HG02610 (cell line): ENCODE results near the gene KHSRP.
"Not testable (repeated sequence)": the region's sequence is repeated elsewhere in the genome, so short reads cannot be mapped to it uniquely, and the experiment has no call there.

ENCODE experiments used
- ATAC-seq: cut with Tn5 transposase; IDR thresholded peaks from one replicate; pipeline ENCODE4 v1.9.1; 2021; ENCODE audit warnings: mild to moderate bottlenecking, moderate library complexity; ENCODE audit not compliant: unreplicated experiment

KHSRP gene

GRCh38 chr19:6418562-6418932 lies 6.1 kb downstream of the KHSRP start:
- no peak for ATAC-seq

- ATAC-seq: no peak
Measured at GRCh38 chr19:6417713-6418561, 6.7 kb downstream of the KHSRP start.

DNA sequence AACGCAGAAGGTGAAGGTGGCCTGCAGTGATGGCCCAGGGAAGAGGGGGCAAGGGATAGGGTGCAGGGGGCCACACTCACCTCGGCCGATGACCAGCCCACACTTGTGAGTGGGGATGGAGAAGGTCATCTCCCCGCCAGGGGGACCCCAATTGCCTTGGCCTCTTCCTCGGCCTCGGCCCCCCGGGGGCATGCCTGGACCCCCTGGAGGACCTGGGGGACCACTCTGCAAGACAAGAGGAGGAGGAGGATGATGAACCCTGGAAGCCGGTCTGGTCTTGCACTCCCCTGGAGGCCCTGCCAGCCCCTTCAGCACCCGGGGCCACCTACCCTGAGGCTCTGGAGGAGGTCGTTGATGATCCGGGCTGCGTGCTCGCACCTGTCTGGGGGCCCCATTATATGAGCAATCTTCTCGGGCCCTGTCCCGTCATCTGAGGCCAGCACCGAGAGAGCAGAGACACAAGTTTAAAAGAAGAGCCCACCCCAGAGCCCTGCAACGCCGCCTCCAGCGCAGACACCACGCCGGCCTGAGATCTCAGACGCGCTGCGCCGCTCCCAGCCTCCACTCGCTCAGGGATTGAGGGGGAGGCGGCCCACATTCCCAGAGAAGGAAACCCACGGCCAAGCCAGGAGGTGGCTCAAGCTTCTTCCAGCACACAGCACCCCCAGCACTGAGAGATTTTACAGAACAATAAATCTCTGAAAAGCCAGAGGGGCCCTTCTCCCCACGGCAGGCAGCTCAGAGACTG lies 7.8 kb downstream of the KHSRP start:
- ATAC-seq: no peak

DNA sequence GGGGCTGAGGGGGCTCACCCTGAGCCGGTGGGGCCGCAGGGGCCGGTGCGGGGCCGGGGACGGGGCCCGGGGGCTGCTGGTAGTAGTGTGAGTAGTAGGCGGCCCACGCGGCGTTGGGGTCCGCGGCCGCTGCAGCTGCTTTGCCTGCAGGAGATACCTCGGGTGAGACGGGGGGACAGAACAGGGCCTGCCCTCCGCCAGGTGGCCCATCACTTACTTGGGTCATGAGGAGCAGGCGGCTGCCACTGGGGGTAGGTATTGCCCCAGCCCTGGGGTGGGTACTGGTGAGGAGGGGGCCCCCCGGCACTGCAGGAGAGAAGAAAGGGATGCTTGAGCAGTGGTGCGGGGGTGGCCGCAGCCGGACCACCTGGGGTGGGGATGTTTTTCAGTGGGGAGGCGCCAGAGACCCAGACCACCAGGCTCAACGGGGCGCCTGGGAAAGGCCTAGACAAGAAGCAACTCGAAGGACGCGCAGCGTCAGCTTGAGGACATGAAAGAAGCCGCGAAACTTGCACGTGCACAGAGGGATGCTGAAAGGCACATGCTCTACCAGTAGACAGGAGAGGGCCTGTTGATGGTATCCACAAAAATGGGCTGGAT lies 8.9 kb downstream of the KHSRP start:
- ATAC-seq: no peak

GRCh38 chr19:6414793-6415590 lies 9.6 kb downstream of the KHSRP start:
- ATAC-seq: no peak

DNA sequence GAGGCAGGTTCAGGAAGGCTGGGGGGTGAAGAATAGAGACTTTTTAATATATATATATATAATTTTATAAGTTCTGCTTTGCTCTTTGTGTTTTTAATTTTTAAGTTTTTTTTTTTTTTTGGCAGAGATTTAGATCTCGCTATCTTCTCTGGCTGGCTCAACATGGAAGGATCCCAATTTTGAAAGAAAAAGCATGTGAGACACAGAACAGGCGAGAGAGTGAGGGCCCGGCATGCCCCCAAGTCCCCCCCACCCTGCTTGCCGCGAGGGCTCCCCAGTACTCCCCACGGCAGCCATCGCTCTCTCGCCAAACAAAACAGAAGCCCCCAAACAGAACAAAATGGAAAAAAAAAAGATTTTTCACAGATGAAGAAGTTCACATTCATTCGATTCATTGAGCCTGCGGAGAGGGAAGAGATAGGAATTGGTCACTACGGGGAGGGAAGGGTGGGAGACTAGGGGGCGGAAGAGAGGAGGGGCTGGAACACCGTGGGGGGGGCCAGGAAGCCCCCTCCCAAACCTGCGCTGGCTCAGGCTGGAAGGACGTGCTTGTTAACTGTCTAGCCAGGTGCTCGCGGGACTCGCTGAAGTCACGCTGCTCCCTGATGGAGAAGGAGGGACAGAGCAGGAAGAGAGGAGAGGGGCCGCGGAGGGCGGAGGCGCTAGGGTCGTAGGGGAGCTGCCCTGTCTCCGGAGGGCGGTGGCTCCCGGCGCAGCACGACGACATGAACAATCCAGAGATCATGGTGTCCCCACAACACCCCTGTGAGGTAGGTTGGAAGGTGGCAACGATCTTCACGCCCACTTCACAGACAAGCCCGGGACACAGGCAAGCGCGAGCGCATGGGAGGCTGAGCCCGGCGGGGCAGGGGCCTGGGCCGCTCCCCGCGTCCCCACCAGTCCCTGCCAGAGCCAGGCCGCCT lies 10.6 kb downstream of the KHSRP start:
- no peak for ATAC-seq

DNA sequence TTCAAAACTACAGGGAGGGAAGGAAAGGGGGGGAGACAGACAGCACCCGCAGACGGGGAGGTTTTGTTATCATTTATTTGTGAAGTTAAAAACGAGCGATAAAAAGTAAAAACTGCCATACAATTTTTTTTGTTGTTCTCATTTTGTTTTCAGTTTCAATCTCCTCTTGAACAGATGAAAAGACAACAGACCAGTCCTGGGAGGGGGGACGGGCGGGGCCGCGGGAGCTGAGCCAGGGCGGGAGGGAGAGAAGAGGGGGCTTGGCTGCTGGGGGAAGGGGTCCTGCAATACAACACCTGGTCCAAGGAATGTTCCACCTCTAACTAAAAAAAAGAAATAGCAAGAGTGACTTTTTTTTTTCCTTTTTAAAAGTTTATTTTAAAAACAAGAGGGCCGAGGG lies 11.3 kb downstream of the KHSRP start:
- ATAC-seq: no peak

DNA sequence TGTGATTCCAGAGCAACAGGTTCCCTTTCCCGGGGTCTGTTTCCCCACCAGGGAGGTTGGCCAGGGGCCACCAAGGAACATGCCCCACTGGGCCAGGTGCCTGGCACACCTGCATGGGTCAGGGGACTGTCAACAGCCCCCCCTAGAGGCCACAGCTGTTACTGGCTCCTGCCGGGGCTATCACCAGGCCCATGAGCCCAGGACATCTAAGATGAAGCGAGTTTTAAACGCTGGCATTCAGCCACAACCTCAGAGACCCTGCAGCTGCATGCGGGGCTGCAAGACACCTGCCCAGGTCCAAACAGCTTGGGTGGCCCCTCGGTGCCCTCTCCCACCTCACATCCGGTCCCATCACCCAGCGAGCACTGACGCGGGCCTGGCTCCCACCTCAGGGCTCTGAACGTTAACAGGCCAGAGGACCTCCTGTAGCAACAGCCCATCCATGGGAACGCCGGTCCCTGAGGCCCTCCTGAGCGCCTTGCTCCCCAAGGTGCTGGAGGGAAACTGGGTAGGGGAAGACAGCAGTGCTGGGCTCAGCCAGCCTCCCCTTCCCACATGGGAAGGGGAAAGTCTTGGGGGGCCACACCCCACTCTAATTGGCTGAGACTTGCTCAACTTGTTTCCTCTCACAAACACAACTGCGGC lies 12.0 kb downstream of the KHSRP start:
- ATAC-seq: no peak

- no peak for ATAC-seq
Measured at GRCh38 chr19:6412061-6412446, 12.6 kb downstream of the KHSRP start.

DNA sequence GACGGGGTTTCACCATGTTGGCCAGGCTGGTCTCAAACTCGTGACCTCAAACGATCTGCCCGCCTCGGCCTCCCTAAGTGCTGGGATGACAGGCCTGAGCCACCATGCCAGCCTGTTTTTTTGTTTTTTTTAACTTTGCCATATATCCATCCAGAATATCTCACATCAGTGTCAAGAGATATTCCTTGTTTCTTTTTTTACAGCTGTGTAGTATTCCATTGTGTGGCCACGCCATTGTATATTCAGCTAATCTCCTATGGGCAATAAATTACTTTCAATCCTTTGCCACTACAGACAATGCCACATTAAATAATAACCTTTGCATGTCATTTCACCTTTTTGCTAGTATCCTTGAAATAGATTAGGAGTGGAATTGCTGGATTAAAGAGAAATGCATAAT lies 15.3 kb downstream of the KHSRP start:
- ATAC-seq: no peak

GRCh38 chr19:6406401-6406800 lies 18.2 kb downstream of the KHSRP start:
- no peak for ATAC-seq

GRCh38 chr19:6402837-6403608 lies 21.6 kb downstream of the KHSRP start:
- ATAC-seq: no peak

DNA sequence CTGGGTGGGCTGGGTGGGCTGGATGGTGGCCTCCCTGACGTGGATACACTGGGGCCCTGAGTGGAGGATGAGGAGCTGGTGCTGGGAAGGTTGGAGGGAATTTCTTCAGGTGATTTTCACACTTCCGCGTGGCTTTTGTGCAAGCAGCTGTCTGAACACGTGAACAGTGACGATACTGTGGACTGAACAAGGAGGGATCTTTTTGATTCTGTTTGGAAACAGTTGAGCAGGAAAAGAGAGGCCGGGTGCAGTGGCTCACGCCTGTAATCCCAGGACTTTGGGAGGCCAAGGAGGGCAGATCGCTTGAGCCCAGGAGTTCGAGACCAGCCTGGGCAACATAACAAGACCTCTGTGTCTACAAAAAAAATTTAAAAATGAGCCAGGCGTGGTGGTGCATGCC lies 22.6 kb downstream of the KHSRP start:
- no peak for ATAC-seq

GRCh38 chr19:6400062-6400944 lies 24.3 kb downstream of the KHSRP start:
- not testable (repeated sequence) for ATAC-seq

- no peak for ATAC-seq
Measured at GRCh38 chr19:6396305-6396704, 28.3 kb downstream of the KHSRP start.

- no peak for ATAC-seq
Measured at GRCh38 chr19:6394831-6395230, 29.8 kb downstream of the KHSRP start.

- no peak for ATAC-seq
Measured at GRCh38 chr19:6393983-6394412, 30.6 kb downstream of the KHSRP start.
